Posterior vena cava (tissue), 2 donors: ENCODE data around the gene TIMP2. TPM values are rescaled to one million over a fixed set of nuclear protein-coding genes. Genes with fewer than 3 reads are reported as not detected.
"Not testable (repeated sequence)": the region's sequence is repeated elsewhere in the genome, so short reads cannot be mapped to it uniquely, and the experiment has no call there.

Experiments used
- DNase-seq: peaks from one replicate; pipeline ENCODE4 v3.0.0-alpha.2; 2020; ENCODE audit warnings: low spot score
- intact Hi-C, 2 donors: fragments of 100-400 bp; cut with DNase I; formaldehyde crosslinking; loops; one replicate each; pipeline versions ENCODE4 v1.14.1 to v1.14.2; 2022 to 2023
- total RNA-seq, 2 donors: library from RNA; stranded (reverse); fragmentation: NEBNext Ultra II Directional; extraction: Animal tissue kit (Norgen Biotek cat#: 25700); gene quantifications; one replicate each; pipeline ENCODE4 v1.2.1, GENCODE V29; 2021
- donor health status: DM: yes; HTN: yes; CAD: no.
- donor health status: DM: yes; HTN: yes; CAD: no.

TIMP2 gene
- total RNA-seq, 2 donors from 2014 or later: 484 to 701 TPM

DNA sequence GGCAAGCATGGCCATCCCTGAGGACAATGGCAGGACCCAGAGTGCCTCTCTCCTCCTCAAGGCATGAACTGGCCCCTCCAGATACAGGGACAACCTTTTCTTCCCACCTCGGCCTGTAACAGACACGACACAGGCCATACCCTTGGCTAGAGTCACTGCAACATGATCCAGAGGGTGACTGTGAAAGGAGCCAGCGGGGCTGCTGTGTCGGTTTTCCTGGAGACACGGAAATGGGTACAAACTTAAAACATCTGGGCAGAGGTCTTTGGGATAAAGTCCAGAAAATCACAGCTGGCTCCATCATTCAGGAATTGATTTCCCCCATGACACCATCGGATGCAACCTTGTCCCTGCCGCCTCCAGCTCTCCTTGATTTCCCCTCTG, 27.5 kb downstream of the TIMP2 start:
- DNase-seq: no peak
- intact Hi-C loops: loop anchor here in 1 of 2 donors (2.0 kb wide), 1 partner anchor 77 kb away; no protein-coding TSS in a partner anchor

DNA sequence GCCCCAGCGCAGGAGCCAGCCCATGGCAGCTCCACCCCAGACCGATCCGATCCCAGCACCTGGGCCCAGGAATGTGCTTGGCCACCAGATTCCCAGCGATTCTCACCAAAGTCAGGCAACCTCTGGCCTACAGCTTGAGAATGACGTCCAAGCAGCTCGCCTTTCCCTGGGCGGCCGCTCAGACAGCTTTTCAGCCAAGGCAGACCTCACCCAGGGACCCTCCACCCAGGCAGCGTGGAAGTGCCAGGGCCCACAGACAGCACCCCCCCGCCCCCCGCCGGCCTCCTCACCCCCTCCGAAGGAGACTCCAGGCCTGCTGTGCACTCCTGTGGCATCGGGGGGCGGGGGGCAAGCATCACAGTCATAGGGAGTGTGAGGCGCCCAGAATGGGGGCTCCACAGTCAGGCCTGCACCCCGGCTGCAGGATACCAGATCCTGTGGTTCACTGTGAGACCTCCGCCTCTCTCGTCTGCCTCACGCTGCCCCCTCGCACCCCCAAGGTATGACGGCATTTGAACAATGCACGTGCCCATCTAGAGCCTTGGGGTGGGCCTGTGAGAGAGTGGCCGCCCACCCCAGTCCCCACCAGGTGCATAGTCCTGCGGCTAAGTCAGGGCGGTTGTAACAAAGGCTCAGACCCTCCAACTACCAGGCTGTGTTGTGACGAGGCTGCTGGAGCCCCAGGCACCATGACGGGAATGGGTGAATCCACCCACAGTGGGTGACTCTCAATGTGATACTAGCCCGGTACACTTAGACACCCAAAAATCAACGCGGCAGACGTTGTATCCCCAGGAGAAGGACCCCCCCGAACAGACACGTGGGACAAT, 28.1 kb downstream of the TIMP2 start:
- intact Hi-C loops: loop anchor here in 1 of 2 donors (2.0 kb wide), 1 partner anchor 78 kb away; no protein-coding TSS in a partner anchor
- no peak for DNase-seq

DNA sequence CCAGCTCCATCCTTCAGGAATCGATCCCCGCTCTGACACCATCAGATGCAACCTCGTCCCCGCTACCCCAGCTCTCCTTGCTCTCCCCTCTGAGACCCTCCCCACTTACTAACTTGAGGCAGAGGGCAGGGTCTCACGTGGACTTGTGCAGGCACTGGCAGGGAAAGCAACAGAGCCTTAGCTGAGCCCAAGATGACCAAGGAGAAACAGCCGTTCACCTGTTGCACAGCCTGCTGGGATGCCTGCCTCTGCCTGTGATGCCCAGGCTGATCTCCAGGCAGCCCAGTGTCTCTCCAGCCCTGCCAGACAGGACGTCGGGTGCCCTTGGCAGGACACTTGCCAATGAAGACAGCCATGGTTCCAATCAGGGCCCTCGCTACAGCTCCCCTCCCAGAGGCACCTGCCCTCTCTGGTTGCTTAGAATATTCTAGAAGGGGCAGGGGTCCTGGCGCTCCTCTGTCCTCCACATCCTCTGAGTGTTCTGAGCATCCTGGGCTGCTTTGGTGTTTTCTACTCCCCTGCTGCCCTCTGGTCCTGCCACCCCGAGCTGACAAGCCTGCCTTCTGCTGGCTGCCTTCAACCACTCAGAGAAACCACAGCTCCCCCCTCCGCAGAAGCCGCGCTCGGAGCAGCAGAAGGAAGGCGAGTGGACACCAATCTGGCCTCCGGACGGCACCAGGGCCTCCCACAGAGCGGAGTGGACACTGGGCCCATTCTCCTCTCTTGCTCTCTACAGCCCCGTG, 28.9 kb downstream of the TIMP2 start:
- DNase-seq: no peak
- intact Hi-C loops: loop anchor here in 1 of 2 donors (2.0 kb wide), 1 partner anchor 79 kb away; no protein-coding TSS in a partner anchor

DNA sequence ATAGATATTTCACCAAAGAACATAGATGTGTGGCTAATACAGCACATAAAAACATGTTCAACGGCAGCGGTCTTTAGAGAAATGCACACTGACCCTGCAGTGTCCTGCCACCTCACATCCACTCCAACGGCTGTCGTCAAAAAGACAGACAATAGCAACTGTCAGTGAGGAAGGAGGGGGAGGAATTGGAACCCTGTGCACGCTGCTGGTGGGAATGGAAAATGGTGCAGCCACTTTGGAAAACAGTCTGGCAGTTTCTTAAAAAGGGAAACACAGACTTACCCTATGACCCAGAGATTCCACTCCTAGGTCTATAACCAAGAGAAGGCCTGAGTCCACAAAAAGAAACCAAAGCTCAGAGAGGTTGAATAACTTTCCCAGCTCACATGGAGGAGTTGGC, 29.9 kb downstream of the TIMP2 start:
- intact Hi-C loops: no loop called here

DNA sequence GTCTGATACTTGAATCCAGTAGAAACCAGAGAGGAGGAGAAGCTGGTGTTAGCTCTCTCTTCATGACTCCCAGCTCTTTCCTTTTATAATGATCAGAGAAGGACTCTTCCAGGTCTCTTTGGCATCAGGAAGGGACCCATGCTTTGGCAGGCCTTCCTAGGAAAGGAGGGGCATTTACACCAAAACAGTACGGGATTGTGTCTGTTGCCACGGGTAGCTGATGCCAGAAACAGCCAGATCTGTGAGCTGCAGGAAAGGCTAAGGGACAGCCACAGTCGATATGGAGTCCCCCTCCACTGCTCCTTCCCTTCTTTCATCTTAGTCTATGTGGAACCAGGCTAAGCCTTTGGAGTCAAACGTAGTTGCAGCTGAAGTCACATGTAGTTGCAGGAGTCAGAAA, 31.5 kb downstream of the TIMP2 start:
- intact Hi-C loops: no loop called here
- DNase-seq: no peak

More for the DNA sequence above, 29.9 kb downstream of the TIMP2 start:
- DNase-seq: no peak

DNA sequence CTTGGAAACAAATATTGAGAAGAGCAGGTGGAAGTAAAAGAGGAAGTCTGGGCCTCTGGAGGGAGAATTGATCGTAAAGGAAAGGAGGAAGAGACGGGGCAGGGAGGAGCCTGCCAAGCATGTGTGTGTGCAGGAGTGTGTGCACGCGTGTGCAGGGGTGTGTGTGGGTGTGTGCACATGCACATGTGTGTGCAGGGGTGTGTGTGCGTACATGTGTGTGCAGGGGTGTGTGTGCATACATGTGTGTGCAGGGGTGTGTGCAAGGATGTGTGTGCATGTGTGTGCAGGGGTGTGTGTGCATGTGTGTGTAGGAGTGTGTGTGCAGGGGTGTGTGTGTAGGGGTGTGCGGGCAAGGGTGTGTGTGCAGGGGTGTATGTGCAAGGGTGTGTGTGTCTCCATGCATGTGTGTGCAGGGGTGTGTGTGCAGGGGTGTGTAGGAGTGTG, 32.2 kb downstream of the TIMP2 start:
- no peak for DNase-seq

DNA sequence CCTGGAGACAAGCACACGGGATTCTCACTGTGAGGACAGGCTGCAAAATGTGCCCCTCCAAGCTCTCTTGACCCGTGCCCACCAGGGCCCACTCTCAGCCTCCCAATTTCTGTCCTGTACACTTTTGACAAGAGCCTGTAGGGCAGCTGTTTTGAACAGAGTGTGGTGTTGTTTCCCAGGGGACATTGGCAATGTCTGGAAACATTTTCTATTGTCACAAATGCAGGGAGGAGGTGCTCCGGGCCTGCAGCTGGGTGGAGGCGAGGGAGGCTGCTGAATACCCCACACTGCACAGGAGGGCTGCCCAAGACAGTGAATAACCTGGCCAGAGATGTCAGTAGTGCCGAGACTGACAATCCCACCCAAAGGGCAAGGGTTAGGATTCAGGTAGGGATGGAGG, 32.7 kb downstream of the TIMP2 start:
- DNase-seq: no peak
- intact Hi-C loops: no loop called here

More for the DNA sequence above, 32.2 kb downstream of the TIMP2 start:
- intact Hi-C loops: no loop called here

DNA sequence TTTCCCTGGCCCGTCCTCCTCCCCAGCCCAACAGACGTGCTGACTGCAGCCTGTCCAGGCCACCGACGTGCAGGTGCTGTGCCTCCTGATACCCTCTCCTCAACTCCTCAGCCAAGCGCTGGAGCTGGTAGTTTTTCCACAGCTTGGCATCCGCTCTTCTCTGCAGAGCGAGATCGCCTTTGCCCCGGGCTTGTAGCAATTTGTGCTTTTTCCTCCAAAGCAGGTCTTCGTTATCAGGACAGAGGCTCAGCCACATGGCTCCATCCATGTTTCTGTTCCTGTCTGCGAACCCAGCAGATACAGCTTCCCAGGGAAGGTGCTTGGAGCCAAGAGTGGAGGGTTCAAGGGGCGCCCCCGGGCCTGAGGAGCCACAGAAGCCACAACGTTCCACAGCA, 33.1 kb downstream of the TIMP2 start:
- intact Hi-C loops: no loop called here
- no peak for DNase-seq

DNA sequence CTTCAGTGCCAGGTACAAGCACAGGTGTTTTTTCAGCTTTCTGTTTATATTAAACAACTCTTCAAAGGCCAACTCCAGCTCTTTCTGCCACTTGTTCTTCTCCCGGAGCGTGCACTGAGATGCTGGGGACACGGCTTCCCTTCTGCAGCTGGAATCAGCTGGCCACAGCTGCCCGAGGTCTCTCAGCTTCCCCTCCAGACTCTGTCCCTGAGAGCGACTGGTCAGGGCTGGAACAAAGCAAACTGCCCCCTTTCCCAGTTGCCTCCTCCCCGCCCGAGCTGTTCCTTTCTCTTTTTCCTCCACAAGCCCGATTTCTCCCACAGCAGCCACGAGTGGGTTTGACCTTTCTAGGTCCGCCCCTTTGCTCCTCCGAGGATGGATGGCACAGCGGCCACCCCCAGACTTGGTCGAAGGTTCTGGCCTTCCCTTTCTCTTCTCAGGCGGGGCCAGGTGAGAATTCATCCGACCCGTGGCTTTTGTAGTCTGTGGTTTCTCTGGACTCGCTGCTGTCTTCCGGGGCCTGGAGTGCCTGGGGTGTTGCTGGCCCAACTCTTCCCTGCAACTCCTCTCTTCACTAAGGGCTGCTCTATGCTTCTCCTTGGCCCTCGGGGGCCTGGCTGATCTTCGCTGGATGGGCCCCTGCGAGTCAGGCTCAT, 33.7 kb downstream of the TIMP2 start:
- intact Hi-C loops: no loop called here

DNA sequence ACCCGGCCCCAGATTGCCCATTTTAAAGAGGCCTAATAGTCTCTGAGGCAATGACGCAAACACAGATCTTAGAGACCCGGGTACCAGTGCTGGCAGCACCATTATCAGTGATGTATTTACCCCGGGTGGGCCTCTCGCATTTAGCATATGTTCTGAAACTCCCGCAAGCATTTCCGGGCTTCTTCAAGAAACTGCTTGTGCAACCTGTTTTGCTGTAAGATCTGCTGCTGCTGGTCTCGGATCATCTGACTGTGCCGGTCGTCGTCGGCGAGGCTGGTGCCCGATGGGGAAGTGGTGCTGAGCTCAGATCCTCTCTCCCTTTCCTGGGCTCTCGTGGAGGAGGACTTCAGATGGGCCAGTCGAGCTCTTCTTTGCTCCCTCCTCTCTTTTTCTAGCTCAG, 34.7 kb downstream of the TIMP2 start:
- intact Hi-C loops: no loop called here
- DNase-seq: peak; percentile 92

More for the DNA sequence above, 33.7 kb downstream of the TIMP2 start:
- no peak for DNase-seq

DNA sequence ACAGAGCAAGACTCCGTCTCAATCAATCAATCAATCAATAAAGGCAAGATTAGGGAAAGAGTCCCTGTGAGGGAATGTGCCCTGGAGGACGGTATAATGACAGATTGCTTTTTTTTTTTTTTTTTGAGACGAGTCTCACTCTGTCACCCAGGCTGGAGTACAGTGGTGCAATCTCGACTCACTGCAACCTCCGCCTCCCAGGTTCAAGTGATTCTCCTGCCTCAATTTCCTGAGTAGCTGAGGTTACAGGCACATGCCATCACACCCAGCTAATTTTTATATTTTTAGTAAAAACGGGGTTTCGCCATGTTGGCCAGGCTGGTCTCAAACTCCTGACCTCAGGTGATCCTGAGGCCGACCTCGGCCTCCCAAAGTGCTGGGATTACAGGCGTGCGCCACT, 35.1 kb downstream of the TIMP2 start:
- DNase-seq, intact Hi-C loops: not testable (repeated sequence)

DNA sequence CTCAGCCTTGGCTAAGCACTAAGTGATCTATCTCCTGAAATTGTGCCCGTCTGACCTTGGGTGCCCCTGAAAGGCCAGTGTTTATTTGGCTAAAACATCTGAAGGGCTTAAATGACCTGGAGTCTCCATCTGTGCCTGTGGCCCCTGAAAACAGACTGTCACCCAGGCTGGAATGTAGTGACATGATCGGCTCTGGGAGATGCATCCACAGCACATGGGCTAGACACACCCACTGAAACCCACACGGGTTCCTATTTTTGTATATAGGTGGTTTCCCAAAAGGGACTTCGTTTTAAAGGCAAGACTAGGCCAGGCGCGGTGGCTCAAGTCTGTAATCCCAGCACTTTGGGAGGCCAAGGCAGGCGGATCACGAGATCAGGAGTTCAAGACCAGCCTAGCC, 35.7 kb downstream of the TIMP2 start:
- intact Hi-C loops: no loop called here

DNA sequence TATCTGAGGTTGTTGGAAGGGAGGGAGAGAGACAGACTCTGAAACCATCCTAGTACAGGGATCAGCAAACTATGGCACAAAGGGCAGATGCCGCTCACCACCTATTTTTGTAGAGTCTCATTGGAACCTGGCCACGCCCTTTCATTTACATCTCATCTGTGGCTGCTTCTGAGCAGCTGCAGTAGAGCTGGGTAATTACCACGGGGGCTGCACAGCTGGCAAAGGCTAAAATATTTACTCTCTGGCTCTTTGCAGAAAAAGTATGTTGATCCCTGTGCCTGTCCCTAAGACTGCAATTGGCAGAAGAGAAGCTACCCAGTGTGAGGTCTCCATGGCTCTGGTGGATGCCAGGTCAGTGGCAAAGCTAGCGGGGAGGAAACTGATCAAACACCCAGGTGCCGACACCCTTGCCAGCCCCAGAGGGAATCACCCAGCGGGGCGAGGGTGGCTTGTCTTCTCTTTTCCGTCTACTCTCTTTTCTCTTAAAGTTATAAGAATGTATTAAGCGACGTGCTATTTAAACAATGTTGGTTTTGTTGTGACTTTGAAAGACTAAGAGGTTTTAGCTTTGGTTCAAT, 36.2 kb downstream of the TIMP2 start:
- DNase-seq: no peak
- intact Hi-C loops: no loop called here

More for the DNA sequence above, 35.7 kb downstream of the TIMP2 start:
- no peak for DNase-seq

DNA sequence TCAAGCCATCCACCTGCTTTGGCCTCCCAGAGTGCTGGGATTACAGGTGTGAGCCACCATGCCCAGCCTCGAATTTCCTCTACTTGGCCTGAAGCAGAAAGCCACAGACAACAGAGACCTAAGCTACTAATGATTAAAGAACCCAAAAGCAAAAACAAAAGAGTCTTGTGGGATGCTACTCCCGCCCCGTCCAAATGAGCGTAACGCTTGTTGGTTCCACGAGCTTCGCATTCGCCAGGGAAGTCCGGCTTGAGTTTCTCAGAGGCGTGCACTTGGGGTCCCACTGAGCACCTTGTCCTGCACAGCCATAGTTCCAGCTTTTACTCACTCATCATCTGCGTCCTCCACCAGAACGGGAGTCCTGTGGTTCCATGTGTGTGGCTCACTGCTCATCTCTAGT, 38.2 kb downstream of the TIMP2 start:
- DNase-seq: no peak
- intact Hi-C loops: no loop called here

DNA sequence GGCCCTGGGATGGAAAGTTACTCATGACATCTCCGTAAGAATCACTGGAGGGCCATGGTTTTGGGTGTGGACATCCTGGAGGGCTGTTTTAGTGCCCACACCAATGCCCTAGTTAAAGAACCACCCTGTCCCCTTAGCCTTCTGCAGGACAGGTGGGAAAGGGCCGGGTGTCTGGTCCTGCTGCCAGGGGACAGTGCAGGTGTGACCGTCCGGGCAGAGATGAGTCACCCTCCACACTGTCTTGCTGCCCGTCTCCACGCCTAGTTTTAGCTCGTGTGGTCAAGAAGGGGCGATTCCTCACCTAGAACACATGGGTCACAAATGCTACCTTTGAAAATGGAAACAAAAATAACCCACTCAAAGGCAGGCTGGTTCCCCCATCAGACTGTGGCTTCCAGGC, 39.2 kb downstream of the TIMP2 start:
- intact Hi-C loops: no loop called here
- no peak for DNase-seq

DNA sequence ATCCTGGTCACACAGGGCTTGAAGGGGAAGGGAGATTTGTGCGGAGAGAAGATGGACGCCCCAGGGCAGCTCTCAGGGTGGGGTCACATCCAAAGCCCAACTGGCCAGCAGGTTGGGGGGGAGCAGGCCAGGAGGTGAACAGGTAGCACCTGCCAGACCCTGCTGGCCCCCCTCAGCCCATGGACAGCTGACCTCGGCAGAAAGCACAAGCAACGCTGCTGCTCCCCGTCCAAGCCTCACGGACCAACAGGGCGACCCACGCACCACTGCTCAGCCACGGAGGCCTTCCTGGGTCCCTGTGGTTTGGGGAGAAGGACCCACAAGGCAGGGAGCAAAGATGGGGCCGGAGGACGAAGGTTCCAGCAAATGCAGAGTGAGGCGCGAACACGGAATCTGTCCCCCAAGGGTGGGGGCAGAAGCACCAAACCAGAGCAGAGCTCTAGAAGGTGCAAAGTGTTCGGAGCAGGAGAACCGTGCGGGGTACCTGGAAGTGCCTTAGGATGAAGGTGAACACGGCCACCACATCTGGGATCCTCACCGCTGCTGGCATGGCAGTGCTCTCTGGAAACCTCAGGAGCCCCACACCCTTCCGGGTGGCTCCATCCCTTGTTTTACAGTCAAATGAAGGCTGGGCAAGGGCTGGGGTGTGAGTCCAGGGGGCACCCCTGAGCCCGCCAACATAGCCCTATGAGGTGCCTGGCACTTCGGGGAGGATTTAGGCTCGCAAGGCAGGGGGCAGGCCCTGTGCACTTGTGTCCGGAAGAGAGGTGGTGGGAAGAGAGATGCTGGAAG, 40.1 kb downstream of the TIMP2 start:
- no peak for DNase-seq
- intact Hi-C loops: loop anchor here in 1 of 2 donors (5.0 kb wide), 1 partner anchor 37 kb away; no protein-coding TSS in a partner anchor

DNA sequence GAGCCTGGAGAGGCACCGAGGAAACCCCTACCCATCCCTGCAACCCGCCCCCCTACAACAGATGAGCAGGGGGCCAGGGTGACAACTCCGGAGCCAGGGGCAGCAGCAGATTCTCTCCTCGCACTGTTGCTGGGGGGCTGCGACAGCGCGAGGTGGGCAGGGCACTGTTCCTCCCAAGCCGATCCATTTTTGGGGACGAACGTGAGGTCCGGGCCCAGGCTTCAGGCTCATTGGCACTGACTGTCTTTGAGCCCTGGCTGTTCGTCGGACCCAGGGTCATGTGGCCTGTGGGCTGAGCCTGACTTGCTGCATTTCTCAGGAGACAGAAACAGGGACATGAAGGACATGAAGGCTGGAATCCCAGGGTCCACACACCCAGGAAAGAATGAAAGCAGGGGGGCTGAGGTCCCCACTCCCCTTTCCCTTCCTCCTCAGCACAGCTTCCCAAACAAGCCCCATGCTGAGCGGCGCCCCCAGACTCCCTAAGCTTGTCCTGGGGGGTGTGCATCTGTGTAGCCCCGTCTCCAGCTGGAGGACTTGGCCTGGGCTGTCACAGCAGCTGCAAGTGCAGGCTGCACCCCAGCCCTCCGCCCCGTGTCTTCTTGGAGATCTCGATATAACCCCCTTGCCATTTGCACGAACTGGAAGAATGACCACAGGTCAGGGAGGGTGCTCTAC, 40.9 kb downstream of the TIMP2 start:
- no peak for DNase-seq
- intact Hi-C loops: loop anchor here in 1 of 2 donors (5.0 kb wide), 1 partner anchor 38 kb away; no protein-coding TSS in a partner anchor
